Bronchial epithelial cell (primary cell): ENCODE results near the gene FAM149B1. TPM values are rescaled to one million over a fixed set of nuclear protein-coding genes. Genes with fewer than 3 reads are reported as not detected.

Source experiments
- DNase-seq: peaks from one replicate; pipeline ENCODE4 v3.0.0-alpha.2; 2010; ENCODE audit warnings: low read depth
- FAIRE-seq: peaks from 2 replicates; lab custom pipeline; 2011; peaks lifted over from hg19 to GRCh38; lab: Jason Lieb, UNC
- H3K27me3 ChIP-seq: 2 replicates; pipeline ENCODE4 v1.5.1; 2011; ENCODE audit warnings: low read length; ENCODE audit not compliant: control insufficient read depth, insufficient read depth
- H3K36me3 ChIP-seq: 2 replicates; pipeline ENCODE4 v1.5.1; 2011; ENCODE audit warnings: low read length; ENCODE audit not compliant: control insufficient read depth, insufficient read depth
- H3K4me3 ChIP-seq: 2 replicates; pipeline ENCODE4 v1.5.1; 2011; ENCODE audit warnings: mild to moderate bottlenecking, low read depth, low read length, control low read depth
- total RNA-seq: library from RNA; depleted of rRNA; stranded (reverse); fragments of >200 nt; gene quantifications from 2 replicates; pipeline ENCODE4 v1.2.1, GENCODE V29; 2014
- TF ChIP-seq, protein P1 (sequence below): IDR thresholded peaks from 2 replicates; pipeline ENCODE4 v1.5.1; 2011; ENCODE audit warnings: mild to moderate bottlenecking, moderate library complexity, low read length, control low read depth, inconsistent platforms; ENCODE audit not compliant: insufficient read depth, severe bottlenecking

The FAM149B1 gene
- total RNA-seq, 1 donor from 2014 or later = 17.6 TPM

DNA sequence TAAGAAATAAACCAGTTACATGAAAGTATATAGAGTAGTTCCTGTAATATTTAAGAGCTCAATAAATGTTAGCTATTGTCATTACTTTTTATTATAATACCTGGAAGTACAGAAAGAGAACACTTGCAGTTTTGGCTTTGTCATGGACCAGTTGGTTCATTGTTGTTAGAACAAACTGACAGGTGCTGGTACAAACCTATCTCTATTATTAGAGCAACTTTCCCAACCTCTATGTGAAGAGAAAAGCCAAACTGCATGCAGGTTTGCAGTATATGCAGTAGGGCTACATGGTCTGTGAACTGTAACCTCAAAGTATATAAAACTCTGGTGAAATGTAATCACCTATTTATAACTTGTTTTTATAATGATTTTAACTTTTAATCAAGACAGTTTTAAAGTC, 58.7 kb downstream of the FAM149B1 start:
- DNase-seq (no peak), FAIRE-seq (no peak)
- Histone ChIP-seq H3K4me3 (no peak overlapping the region), H3K36me3 (peaks cover 1% of the 10 kb centered on the region), H3K27me3 (no peaks in the 10 kb centered on the region)
- TF ChIP-seq, protein P1, sequence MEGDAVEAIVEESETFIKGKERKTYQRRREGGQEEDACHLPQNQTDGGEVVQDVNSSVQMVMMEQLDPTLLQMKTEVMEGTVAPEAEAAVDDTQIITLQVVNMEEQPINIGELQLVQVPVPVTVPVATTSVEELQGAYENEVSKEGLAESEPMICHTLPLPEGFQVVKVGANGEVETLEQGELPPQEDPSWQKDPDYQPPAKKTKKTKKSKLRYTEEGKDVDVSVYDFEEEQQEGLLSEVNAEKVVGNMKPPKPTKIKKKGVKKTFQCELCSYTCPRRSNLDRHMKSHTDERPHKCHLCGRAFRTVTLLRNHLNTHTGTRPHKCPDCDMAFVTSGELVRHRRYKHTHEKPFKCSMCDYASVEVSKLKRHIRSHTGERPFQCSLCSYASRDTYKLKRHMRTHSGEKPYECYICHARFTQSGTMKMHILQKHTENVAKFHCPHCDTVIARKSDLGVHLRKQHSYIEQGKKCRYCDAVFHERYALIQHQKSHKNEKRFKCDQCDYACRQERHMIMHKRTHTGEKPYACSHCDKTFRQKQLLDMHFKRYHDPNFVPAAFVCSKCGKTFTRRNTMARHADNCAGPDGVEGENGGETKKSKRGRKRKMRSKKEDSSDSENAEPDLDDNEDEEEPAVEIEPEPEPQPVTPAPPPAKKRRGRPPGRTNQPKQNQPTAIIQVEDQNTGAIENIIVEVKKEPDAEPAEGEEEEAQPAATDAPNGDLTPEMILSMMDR = no peak

DNA sequence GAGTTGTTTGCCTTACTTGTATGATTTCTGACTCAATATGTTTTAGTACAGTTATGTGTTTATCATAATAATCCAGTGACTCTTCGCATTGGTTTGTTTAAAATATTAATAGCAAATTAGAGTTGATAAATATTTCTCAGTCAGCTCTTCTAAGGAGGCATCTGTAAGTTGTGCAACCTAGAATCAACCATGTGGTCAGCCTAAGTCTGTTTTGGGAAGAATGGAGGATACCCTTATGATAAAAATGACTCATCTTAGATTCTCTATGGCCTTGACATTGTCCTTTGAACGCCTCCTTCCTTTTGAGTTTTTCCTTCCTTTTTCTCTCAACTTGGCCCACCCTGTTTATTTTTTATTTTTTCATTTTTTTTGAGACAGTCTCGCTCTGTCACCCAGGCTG, 60.3 kb downstream of the FAM149B1 start:
- FAIRE-seq = no peak
- no peak for DNase-seq
- TF ChIP-seq, protein P1 = no peak

DNA sequence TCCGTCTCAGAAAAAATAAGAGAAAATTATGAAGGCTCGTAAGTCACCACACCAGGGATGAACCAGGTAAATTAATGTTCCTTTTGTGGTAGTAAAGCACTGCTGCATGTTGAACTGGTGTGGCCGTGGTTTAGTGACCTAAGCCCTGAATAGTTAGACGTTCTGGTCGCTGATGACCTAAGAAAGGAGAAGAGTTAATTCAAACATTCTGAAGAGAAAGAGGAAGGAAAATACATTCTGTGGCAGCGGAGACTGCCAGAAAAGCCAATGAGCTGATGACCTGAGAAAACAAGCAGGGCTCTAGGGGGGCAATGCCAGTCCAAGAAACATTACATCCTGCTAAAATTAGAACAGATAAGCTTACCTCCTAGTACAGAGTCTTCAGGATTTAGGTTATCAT, 61.6 kb downstream of the FAM149B1 start:
- TF ChIP-seq, protein P1 = no peak
- Histone ChIP-seq H3K27me3 (no peaks in the 10 kb centered on the region), H3K4me3 (no peak overlapping the region), H3K36me3 (peaks cover 3% of the 10 kb centered on the region)
- FAIRE-seq (no peak), DNase-seq (no peak)

More for the DNA sequence above, 60.3 kb downstream of the FAM149B1 start:
- H3K27me3 ChIP-seq = no peaks in the 10 kb centered on the region
- H3K36me3 ChIP-seq = peaks cover 3% of the 10 kb centered on the region
- H3K4me3 ChIP-seq = no peak overlapping the region

DNA sequence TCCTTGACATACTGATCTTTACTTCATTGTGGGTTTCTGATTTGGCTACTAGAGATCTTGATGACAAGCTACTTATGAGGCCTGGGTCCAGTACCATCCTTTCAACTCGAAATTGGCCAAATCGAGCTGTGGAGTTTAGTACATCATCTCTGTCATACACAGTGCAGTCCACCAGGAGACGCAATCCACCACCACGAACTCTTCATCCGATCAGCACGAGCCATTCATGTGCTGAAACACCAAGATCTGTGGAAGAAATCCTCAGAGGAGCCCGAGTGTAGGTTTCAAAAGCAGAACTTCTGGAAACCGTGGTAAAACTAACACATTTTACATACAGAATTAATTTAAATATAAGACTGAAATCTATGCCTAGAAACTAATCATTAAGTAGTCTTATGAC, 65.0 kb downstream of the FAM149B1 start:
- TF ChIP-seq, protein P1 = peak; percentile 18

DNA sequence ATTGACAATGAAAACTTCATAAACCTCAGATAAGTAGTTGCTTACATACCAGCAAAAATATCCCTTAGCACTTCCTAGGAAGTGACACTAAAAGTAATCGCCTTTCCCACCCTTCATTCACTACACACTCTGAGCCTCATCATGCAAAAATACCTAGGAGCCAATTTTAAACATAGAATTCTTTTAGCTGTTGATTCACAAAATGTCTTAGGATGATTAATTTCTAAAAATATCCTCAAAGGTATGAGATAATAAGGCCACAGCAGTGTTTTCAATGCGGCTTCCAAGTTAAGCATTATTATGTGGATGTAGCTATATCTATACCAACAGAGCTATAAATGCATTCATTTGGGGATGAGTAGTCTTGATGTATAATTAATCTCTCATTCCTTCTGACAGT, 66.0 kb downstream of the FAM149B1 start:
- DNase-seq = no peak
- Histone ChIP-seq H3K27me3 (no peaks in the 10 kb centered on the region), H3K4me3 (no peak overlapping the region), H3K36me3 (peaks cover 7% of the 10 kb centered on the region)
- TF ChIP-seq, protein P1 = no peak
- FAIRE-seq = no peak

More for the DNA sequence above, 65.0 kb downstream of the FAM149B1 start:
- Histone ChIP-seq H3K36me3 (peaks cover 7% of the 10 kb centered on the region), H3K27me3 (no peaks in the 10 kb centered on the region), H3K4me3 (no peak overlapping the region)
- FAIRE-seq (no peak), DNase-seq (no peak)

DNA sequence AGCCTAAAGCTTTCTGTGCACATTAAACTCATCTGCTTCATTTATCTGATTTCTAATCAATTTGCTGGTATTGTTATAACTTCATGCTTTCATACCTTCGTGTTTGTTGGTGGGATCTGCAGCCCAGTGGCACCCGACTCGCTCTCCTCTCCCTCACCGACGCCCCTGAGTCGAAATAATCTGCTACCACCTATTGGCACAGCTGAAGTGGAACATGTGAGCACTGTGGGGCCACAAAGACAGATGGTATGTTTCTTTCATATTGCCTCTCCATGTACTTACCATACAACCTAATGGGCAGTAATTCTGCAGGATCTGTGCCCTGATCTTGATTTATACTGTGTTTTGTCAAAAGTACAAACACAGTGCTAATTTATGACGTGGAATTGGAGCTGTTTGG, 66.8 kb downstream of the FAM149B1 start:
- FAIRE-seq (no peak), DNase-seq (no peak)
- H3K36me3 ChIP-seq = peaks cover 7% of the 10 kb centered on the region

More for the DNA sequence above, 66.8 kb downstream of the FAM149B1 start:
- TF ChIP-seq, protein P1 = no peak
- H3K4me3 ChIP-seq = no peak overlapping the region
- no peaks in the 10 kb centered on the region for H3K27me3 ChIP-seq
